ENCODE results near the gene STYX. TPM values are rescaled to one million over a fixed set of nuclear protein-coding genes. Genes with fewer than 3 reads are reported as not detected.

The STYX gene
- total and polyA plus RNA-seq, 2 donors from 2014 or later: 4.3 to 11.5 TPM

DNA sequence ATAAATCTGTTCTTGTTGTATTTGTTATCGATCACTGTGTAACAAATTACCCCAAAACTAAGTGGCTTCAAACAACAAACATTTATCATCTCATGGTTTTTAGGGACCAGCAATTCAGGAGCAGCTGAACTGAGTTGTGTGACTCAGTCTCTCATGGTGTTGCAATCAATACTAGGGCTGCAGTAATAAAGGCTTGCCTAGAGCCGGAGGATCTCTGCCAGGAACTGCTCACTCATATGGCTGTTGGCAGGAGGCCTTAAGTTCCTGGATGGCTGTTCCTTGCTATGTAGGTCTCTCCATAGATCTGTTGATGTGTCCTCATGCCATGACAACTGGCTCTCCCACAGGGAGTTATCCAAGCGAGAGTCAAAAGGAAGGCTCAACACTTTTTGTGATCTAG lies 26.7 kb upstream of the STYX start:
- TF ChIP-seq, protein P1, sequence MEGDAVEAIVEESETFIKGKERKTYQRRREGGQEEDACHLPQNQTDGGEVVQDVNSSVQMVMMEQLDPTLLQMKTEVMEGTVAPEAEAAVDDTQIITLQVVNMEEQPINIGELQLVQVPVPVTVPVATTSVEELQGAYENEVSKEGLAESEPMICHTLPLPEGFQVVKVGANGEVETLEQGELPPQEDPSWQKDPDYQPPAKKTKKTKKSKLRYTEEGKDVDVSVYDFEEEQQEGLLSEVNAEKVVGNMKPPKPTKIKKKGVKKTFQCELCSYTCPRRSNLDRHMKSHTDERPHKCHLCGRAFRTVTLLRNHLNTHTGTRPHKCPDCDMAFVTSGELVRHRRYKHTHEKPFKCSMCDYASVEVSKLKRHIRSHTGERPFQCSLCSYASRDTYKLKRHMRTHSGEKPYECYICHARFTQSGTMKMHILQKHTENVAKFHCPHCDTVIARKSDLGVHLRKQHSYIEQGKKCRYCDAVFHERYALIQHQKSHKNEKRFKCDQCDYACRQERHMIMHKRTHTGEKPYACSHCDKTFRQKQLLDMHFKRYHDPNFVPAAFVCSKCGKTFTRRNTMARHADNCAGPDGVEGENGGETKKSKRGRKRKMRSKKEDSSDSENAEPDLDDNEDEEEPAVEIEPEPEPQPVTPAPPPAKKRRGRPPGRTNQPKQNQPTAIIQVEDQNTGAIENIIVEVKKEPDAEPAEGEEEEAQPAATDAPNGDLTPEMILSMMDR (IDR thresholded peaks at IDR 0.05; ENCODE audit: borderline replicate concordance, extremely low read depth, insufficient read depth): no peak
- H3K9ac ChIP-seq (ENCODE audit: low read length in 3 of 3): no peak overlapping the region
- no peak for FAIRE-seq
- no peak overlapping the region for H3K27ac ChIP-seq (ENCODE audit: low read depth in 2 of 2, low read length in 2 of 2)
- H3K9me3 ChIP-seq (ENCODE audit: control insufficient read depth in 2 of 3, insufficient read depth in 1 of 3, low read length in 3 of 3): no peaks in the 10 kb centered on the region
- intact Hi-C loops (cut with DNase I): no loop called here
- no peak for DNase-seq
- H3K27me3 ChIP-seq (ENCODE audit: control insufficient read depth, insufficient read depth, low read length): no peaks in the 10 kb centered on the region
- no peak overlapping the region for H3K4me3 ChIP-seq (ENCODE audit: low read length in 3 of 3)
- H3K4me1 ChIP-seq (ENCODE audit: control insufficient read depth in 2 of 3, insufficient read depth in 2 of 3, low read depth in 1 of 3, low read length in 3 of 3): peaks cover 3 to 16% (median 9%) of the 10 kb centered on the region in 3 donors
- H3K36me3 ChIP-seq (ENCODE audit: control insufficient read depth in 2 of 3, insufficient read depth in 3 of 3, low read length in 3 of 3): no peaks in the 10 kb centered on the region

DNA sequence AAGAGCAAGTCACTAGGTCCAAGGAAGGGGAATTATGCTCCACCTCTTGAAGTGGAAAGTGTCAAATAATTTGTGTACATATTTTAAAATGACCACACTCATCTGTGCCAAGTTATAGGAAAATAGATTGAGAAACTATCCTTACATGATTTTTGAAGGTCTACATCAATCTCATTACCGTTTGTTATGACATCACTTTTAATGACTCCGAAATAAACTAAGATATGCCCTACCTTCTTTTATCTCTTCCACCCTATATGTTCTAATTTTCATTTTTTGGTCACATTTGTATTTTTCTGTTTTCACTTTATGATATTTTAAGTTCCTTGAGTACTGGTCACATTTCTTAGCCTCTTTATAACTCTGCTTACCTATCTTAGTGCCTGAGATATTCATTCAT lies 26.3 kb upstream of the STYX start:
- intact Hi-C loops (cut with DNase I): no loop called here
- H3K9me3 ChIP-seq (ENCODE audit: control insufficient read depth in 2 of 3, insufficient read depth in 1 of 3, low read length in 3 of 3): no peaks in the 10 kb centered on the region
- peaks cover 3 to 17% (median 12%) of the 10 kb centered on the region in 3 donors for H3K4me1 ChIP-seq (ENCODE audit: control insufficient read depth in 2 of 3, insufficient read depth in 2 of 3, low read depth in 1 of 3, low read length in 3 of 3)
- DNase-seq (no peak), FAIRE-seq (no peak)
- H3K36me3 ChIP-seq (ENCODE audit: control insufficient read depth in 2 of 3, insufficient read depth in 3 of 3, low read length in 3 of 3): no peaks in the 10 kb centered on the region
- no peaks in the 10 kb centered on the region for H3K27me3 ChIP-seq (ENCODE audit: control insufficient read depth, insufficient read depth, low read length)
- no peak overlapping the region for H3K4me3 ChIP-seq (ENCODE audit: low read length in 3 of 3)
- TF ChIP-seq, protein P1 (IDR thresholded peaks at IDR 0.05; ENCODE audit: borderline replicate concordance, extremely low read depth, insufficient read depth): no peak
- H3K27ac ChIP-seq (ENCODE audit: low read depth in 2 of 2, low read length in 2 of 2): no peak overlapping the region
- H3K9ac ChIP-seq (ENCODE audit: low read length in 3 of 3): no peak overlapping the region

DNA sequence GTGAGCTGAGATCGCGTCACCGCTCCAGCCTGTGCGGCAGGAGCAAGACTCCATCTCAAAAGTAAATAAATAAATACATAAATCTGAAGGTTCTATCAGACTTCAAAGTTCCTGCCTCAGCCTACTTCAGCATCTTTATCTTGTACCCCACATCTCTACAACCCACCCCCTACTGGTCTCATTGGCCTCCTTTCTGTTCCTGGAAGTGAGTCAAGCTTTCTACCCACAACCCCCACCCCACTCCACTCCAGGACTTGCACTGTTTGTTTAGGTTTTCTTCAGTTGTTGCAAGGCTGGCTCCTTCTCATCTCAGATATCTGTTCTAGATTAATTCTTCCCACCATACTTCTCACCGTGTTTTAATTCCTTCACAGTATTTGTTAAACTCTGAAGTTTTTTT lies 23.7 kb upstream of the STYX start:
- intact Hi-C loops (cut with DNase I): no loop called here
- FAIRE-seq (no peak), DNase-seq (peak in 1 of 5 donors; percentile 19)
- H3K27me3 ChIP-seq (ENCODE audit: control insufficient read depth, insufficient read depth, low read length): no peaks in the 10 kb centered on the region
- peak overlapping the region; percentile 97 to 100 (median 99) for H3K4me3 ChIP-seq (ENCODE audit: low read length in 3 of 3)
- TF ChIP-seq, protein P1 (IDR thresholded peaks at IDR 0.05; ENCODE audit: borderline replicate concordance, extremely low read depth, insufficient read depth): no peak
- peak overlapping the region; percentile 87 to 89 for H3K27ac ChIP-seq (ENCODE audit: low read depth in 2 of 2, low read length in 2 of 2)
- peak overlapping the region; percentile 50 to 99 (median 97) for H3K9ac ChIP-seq (ENCODE audit: low read length in 3 of 3)
- H3K9me3 ChIP-seq (ENCODE audit: control insufficient read depth in 2 of 3, insufficient read depth in 1 of 3, low read length in 3 of 3): no peaks in the 10 kb centered on the region
- peaks cover 0 to 11% (median 6%) of the 10 kb centered on the region in 3 donors for H3K36me3 ChIP-seq (ENCODE audit: control insufficient read depth in 2 of 3, insufficient read depth in 3 of 3, low read length in 3 of 3)
- peaks cover under 1 to 10% (median 9%) of the 10 kb centered on the region in 3 donors for H3K4me1 ChIP-seq (ENCODE audit: control insufficient read depth in 2 of 3, insufficient read depth in 2 of 3, low read depth in 1 of 3, low read length in 3 of 3)
